GM19328 (cell line): ENCODE data around the gene SOX21.

ENCODE experiments used
- ATAC-seq: cut with Tn5 transposase; IDR thresholded peaks from one replicate; pipeline ENCODE4 v1.9.1; 2021; ENCODE audit warnings: mild to moderate bottlenecking, moderate library complexity; ENCODE audit not compliant: unreplicated experiment

SOX21 gene

DNA sequence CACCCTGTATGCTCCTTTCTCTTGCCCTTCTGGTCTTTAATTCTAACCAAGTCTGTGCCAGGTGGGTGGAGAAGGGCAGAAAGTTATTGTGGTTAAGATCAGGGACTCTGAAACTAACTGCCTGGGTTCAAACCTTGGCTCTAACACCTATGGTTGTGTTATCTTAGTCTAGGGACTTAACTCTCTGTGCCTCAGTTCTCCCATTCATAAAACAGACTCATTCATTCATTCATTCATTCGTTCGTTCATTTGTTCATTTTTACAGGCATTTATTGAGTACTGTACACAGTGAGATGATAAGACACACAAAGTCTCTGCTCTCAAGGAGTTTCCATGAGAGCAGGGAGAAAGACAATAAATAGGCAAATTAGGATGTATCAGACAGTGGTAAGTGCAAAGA, 30.1 kb downstream of the SOX21 start:
- no peak for ATAC-seq

DNA sequence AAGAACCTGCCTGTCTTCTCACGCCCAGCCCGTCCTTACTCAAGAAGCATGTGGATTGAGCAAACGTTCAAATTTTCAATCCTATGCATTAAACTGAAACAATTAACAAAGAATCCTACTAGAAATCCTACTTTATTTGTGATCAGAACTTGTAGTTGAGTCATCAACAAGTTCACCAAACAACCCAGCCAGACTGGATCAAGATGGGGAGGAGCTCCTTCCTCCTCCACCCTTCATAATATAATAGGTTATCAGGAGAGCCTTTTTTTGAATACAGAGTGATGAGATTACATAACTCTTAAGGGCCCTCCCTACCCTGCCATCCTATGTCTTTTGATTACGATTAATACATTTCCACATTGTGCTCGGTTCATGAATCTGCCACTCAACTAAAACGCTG, 32.7 kb downstream of the SOX21 start:
- ATAC-seq = no peak

GRCh38 chr13:94678845-94679244, 33.5 kb downstream of the SOX21 start:
- no peak for ATAC-seq

GRCh38 chr13:94677799-94678198, 34.5 kb downstream of the SOX21 start:
- ATAC-seq = no peak

- ATAC-seq = no peak
These were observed 37.6 kb downstream of the SOX21 start for GRCh38 chr13:94674609-94675348.

DNA sequence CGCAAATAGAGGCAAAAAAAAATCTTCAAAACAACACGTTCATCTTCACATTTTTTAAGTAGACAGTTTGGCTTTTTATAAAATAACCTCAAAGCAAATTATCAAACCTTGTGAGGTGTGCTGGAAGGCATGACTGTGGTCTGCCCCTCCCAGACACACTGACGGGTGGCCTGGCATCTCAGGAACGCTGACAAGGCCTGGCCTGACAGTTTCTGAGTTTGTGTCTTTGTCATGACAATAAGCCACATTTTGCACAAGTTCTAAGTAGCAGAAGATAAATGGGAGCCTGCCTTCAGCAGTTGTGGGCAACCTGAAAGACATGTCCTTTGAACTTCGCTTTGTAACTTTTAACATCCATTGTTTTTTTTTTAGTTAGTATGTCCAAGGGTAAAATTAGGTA, 38.5 kb downstream of the SOX21 start:
- no peak for ATAC-seq

- ATAC-seq = no peak
These were observed 39.9 kb downstream of the SOX21 start for GRCh38 chr13:94672400-94672799.

DNA sequence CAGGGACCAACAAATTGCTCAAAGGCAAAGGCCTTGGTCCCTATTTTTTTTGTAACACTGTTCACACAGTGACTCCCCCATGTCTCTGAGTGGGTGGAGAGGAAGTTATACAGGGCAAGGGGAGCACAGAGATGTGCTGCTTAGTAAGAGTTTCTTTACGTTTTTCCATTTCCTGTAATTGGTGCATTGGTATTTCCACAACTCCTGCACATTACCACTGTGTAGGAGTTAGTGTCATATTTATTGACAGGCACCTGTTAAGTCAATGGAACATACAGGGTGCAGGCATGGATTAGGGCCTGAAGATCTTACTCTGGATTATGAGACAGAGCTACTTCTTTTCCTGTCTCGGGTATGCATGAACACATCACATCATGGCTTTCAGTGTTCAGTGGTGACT, 45.2 kb downstream of the SOX21 start:
- ATAC-seq = peak; percentile 66

- ATAC-seq = no peak
These were observed 46.3 kb downstream of the SOX21 start for GRCh38 chr13:94666065-94666464.

DNA sequence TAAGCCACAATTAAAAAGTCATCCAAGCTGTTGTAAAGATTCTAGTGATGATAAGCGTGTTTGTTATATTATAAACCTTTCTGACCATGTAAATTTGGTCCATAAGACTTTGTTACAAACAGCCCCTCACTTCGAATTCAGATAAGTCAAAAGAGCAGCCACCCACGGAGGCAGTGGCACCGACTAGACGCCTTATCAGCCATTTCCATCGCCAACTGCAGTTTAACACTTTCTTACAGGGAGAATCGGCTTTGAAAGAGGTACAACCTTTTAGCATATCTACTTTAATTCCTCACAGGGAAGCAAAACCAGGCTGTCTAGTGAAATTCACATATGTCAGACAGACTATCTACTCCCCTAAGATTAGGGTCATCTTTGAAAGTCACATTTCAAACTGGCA, 47.5 kb downstream of the SOX21 start:
- ATAC-seq = no peak

- no peak for ATAC-seq
These were observed 49.9 kb downstream of the SOX21 start for GRCh38 chr13:94662274-94662945.

- no peak for ATAC-seq
These were observed 50.9 kb downstream of the SOX21 start for GRCh38 chr13:94661406-94661805.

GRCh38 chr13:94660695-94661326, 51.5 kb downstream of the SOX21 start:
- ATAC-seq = no peak
